A673 (cell line): ENCODE data around the gene MKX.

Experiments used
- EZH2 ChIP-seq: fragments of 200-600 bp; sonication (generic); IDR thresholded peaks from 2 replicates; pipeline ENCODE4 v1.6.1; 2017; ENCODE audit warnings: borderline replicate concordance, low read depth, mild to moderate bottlenecking, mixed read lengths, antibody characterized with exemption, low read length; ENCODE audit not compliant: poor library complexity, severe bottlenecking
- TF ChIP-seq, protein P1 (sequence below): fragments of 300-800, 200-600 bp; sonication (generic); conservative IDR thresholded peaks from 2 replicates; pipeline ENCODE4 v1.5.1; 2017; ENCODE audit warnings: low read depth, mild to moderate bottlenecking, antibody characterized with exemption, low read length, moderate library complexity, mixed read lengths

DNA sequence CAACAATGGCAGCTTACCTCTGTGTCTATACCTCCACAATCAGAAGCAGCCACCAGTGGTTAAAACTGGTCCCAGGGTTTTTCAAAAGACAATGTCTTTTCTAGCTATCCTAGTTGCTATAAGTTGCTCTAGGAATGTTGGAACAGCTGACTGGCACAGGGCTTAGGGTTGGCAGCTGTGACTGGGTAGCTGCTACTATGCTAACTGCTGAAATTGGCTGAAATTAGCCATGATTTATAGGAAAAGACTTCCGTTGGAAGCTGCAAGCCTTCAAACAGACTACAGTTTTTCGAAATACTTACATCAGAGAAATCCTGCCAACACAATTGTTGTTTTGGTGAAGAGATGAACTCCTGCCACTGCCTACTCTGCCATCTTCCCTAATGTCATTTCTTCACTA lies 102.3 kb downstream of the MKX start:
- TF ChIP-seq, protein P1, sequence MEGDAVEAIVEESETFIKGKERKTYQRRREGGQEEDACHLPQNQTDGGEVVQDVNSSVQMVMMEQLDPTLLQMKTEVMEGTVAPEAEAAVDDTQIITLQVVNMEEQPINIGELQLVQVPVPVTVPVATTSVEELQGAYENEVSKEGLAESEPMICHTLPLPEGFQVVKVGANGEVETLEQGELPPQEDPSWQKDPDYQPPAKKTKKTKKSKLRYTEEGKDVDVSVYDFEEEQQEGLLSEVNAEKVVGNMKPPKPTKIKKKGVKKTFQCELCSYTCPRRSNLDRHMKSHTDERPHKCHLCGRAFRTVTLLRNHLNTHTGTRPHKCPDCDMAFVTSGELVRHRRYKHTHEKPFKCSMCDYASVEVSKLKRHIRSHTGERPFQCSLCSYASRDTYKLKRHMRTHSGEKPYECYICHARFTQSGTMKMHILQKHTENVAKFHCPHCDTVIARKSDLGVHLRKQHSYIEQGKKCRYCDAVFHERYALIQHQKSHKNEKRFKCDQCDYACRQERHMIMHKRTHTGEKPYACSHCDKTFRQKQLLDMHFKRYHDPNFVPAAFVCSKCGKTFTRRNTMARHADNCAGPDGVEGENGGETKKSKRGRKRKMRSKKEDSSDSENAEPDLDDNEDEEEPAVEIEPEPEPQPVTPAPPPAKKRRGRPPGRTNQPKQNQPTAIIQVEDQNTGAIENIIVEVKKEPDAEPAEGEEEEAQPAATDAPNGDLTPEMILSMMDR = no peak
- TF ChIP-seq EZH2 = no peak
